Activated CD8-positive, alpha-beta memory T cell treated with anti-CD3 and anti-CD28 coated beads, Interleukin-2, amount 50 U/mL, for 24 hours (primary cell): ENCODE data around the gene FAM193A.
"Not testable (repeated sequence)": the region's sequence is repeated elsewhere in the genome, so short reads cannot be mapped to it uniquely, and the experiment has no call there.

ENCODE experiments used
- DNase-seq: peaks from one replicate; pipeline ENCODE4 v3.0.0-alpha.2; 2020; ENCODE audit errors: extremely low read depth

Gene FAM193A

DNA sequence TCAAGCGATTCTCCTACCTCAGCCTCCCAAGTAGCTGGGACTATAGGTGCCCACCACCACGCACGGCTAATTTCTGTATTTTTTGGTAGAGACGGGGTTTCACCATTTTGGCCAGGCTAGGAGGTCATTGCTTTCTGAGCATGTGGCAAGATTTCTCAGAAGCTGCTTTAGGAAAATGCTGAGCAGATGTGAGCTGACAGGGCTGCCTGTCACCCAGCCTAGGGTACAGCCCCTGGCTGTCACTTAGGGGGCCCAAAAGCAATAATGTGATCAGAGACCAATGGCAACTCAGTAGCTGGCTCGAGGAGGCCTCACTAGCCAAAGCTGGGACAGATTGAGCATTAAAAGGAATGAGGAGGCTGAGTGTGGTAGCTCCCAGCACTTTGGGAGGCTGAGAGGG, 154.9 kb downstream of the FAM193A start:
- no peak for DNase-seq

GRCh38 chr4:2691952-2692435, 155.5 kb downstream of the FAM193A start:
- no peak for DNase-seq

DNA sequence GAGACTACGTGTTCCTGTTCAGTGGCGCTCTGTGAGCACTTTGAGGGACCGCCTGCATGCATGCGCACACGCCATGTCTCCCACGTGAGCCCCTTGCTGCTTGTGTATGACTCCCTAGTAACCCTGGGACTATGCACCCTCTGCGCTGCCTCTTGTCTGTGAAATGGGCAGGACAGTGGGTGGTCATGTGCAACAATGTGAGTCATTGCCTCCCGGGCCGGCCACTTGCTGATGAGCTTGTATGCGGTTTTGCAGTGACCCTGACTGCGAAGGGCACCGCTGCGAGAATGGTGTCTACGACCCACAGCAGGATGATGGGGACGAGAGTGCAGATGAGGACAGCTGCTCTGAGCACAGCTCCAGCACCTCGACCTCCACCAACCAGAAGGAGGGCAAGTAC, 158.2 kb downstream of the FAM193A start:
- DNase-seq, result no peak

- no peak for DNase-seq
Measured at GRCh38 chr4:2695346-2696060, 159.1 kb downstream of the FAM193A start.

DNA sequence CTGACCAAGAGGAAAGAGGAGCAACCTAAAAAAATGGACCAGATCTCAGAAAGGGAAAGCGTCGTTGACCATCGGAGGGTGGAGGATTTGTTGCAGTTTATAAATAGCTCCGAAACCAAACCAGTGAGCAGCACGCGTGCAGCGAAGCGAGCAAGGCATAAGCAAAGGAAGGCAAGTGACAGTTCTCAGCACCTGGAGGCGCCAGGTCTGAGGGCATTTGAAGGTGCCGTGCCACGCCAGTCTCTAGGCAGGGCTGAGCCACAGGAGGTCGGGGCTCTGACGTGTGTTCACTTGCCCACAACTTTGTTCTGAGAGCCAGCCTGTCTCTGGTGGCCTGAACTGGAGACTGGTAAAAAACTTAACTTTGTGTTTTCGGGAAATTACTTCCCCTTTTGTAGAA, 160.0 kb downstream of the FAM193A start:
- no peak for DNase-seq

DNA sequence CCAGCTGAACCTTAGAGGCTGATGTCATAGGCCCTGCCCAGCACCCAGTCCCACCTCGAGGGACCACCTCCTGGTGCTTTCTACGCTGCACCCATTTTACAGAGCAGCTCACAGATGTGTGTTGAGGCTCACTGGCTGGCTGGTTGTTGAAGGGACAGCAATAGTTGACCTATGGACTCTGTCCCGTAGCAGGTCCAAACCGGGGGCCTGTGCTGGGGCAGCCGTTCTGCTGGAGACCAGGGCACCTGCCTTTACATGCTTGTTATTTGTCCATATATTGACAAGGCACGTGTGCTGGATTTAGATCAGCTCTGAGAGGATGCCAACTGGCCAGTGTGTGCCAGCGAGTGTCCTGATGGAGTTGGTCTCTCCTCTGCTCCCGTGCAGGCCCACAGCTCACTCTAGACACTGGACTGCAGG, 161.6 kb downstream of the FAM193A start:
- DNase-seq, result no peak

GRCh38 chr4:2698504-2698903, 162.1 kb downstream of the FAM193A start:
- no peak for DNase-seq

- no peak for DNase-seq
Measured at GRCh38 chr4:2698951-2699505, 162.6 kb downstream of the FAM193A start.

DNA sequence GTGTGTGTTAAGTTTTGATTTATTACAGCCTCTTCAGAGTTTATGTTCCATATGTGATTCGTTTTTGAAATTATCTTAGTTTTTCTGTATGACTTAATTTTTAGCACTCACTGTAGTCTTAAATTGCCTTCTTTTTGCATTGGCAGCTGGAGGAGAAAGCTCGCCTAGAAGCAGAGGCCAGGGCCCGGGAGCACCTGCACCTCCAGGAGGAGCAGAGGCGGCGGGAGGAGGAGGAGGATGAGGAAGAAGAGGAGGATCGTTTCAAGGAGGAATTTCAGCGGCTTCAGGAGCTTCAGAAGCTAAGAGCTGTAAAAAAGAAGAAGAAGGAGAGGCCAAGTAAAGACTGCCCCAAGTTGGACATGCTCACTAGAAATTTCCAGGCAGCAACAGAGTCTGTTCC, 163.1 kb downstream of the FAM193A start:
- DNase-seq, result no peak

GRCh38 chr4:2700031-2700430, 163.6 kb downstream of the FAM193A start:
- no peak for DNase-seq

DNA sequence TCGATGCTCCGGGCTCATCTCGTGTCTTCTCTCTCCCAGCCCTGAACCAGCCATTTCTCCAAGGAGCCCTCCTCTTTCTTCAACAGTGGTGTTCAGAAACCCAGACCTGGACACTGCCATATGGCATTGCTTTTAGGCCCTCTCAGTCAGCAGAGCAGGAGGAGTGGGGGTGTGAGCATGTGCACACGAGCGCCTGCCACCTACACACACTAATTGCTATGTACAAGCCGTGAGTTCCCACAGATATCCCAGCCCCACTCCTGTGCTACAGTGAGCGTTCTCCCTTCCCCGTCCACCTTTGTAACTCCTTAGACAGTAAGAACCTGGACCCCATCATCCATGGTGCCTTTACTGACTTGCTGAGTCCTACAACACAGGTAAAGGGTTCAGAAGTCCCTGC, 165.9 kb downstream of the FAM193A start:
- DNase-seq, result no peak

DNA sequence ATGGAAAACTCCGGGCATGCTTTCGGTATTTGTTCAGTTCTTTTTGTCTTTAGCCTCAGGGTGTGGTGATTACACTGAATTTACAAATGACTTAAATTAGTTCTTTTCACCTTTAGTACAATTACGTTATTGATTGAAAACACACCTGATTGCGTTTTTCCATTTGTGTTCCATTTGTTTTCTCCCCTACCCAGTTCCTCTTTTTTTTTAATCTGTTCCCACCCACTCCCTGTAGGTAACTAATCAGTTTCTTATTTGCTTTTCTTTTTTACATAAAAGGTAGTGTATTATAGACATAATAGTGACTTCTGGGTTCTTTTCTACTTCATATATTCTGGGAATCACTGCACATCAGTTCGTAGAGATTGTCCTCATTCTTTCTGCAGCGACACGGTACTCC, 166.3 kb downstream of the FAM193A start:
- no peak for DNase-seq

GRCh38 chr4:2712261-2712842, 175.9 kb downstream of the FAM193A start:
- DNase-seq, result no peak

- DNase-seq, result no peak
Measured at GRCh38 chr4:2713337-2713736, 176.9 kb downstream of the FAM193A start.

GRCh38 chr4:2714061-2714770, 177.8 kb downstream of the FAM193A start:
- no peak for DNase-seq

DNA sequence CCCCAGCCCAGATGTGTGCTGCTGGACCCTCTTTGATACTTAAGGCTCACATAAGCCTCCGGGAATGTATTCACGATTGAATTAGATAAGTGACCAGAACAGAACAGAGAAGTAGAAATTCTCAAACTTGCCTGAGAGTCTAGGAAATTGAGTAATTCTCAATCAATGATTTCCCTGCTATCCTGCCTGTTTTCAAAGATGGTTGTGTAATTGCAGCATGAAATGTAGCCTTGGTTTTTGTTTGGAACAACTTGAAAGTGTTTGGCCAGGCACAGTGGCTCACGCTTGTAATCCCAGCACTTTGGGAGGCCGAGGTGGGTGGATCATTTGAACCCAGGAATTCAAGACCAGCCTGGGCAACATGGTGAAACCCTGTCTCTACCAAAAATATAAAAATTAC, 178.5 kb downstream of the FAM193A start:
- DNase-seq, result no peak

DNA sequence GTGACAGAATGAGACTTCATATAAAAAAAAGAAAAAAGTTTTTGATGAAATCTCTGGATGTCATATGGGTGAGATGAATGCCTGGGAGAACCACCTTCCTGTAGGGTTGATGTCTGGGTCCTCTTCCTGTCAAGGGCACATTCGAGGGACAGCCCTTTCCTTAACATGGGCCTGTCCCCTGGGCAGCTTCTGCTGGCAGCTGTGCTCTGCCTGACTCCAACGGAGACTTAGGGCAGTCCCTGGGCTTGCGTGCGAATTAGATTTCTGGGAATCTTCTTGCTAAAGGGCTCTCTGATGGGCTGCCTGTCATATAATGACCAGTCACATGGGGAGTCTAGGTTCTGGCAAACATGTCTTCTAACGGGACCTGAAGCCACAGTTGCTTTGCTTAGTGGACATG, 179.0 kb downstream of the FAM193A start:
- no peak for DNase-seq

DNA sequence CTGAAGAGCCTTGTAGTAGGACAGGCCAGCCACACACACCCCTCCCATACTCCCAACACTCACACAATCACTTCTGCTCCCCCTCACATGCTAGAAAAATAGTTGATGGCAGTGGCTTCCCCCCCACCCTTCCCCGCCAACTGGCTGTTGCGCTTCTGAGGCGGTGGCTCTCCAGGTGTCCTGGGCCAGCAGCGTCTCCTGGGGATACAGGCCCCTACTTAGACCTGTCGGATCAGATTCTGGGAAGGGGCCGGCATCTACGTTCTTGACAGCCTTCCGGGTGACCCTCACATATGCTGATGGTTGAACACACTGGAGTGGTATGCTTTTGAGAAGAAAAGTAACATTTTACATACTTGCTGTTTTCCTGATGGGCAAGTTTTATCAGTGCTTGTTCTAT, 179.8 kb downstream of the FAM193A start:
- no peak for DNase-seq

DNA sequence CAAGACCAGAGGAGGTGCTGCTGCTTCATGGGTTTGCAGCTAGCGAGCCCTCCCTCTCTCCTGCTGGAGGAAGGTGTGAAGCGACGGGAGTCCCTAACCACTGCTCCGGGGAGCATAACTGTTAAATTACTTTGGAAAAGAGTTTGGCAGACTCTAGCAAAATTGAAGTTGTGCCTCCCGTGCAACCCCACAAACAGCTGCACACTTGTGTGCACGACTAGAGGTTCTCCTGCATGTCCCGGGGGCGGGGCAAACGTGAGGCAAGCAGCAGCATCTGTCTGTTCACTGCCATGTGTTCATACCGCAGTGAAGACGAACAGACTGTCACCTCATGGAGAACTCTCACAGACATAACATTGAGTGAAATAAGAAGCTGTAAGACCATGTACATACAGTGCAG, 185.1 kb downstream of the FAM193A start:
- DNase-seq, result no peak

- DNase-seq, result no peak
Measured at GRCh38 chr4:2722033-2722432, 185.6 kb downstream of the FAM193A start.

DNA sequence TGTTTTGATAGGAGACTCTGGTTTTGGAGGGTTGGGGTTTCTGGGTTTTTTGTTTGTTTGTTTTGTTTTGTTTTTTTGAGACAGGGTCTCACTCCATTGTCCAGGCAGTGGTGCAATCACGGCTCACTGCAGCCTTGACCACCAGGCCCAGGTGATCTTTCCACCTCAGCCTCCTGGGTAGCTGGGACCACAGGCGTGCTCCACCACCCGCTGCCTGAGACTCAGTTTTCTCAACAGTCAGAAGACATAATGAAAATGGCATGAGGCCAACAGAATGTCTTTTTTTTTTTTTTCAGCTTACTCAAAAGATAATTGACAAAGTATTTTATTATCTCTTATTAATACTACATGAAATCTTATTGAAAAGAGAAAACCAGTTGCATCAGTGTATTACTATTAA, 187.3 kb downstream of the FAM193A start:
- no peak for DNase-seq

GRCh38 chr4:2725380-2725779, 188.9 kb downstream of the FAM193A start:
- no peak for DNase-seq

- DNase-seq, result not testable (repeated sequence)
Measured at GRCh38 chr4:2726881-2727280, 190.4 kb downstream of the FAM193A start.
